Activated naive CD8-positive, alpha-beta T cell treated with anti-CD3 and anti-CD28 coated beads, Interleukin-2, amount 50 U/mL, for 16 hours (primary cell): ENCODE results near the gene PRSS27.
"Not testable (repeated sequence)": the region's sequence is repeated elsewhere in the genome, so short reads cannot be mapped to it uniquely, and the experiment has no call there.

Experiments used
- DNase-seq: peaks from one replicate; pipeline ENCODE4 v3.0.0-alpha.2; 2020; ENCODE audit warnings: low read depth, low spot score

PRSS27 gene

GRCh38 chr16:2673066-2673999 lies 46.7 kb downstream of the PRSS27 start:
- peak; percentile 90 for DNase-seq

- DNase-seq, result no peak
Observed at GRCh38 chr16:2671741-2672140, 48.3 kb downstream of the PRSS27 start.

- DNase-seq, result not testable (repeated sequence)
Observed at GRCh38 chr16:2671193-2671592, 48.8 kb downstream of the PRSS27 start.

GRCh38 chr16:2670017-2670416 lies 50.0 kb downstream of the PRSS27 start:
- DNase-seq, result peak; percentile 13

GRCh38 chr16:2669587-2669986 lies 50.4 kb downstream of the PRSS27 start:
- not testable (repeated sequence) for DNase-seq

GRCh38 chr16:2666671-2667070 lies 53.4 kb downstream of the PRSS27 start:
- DNase-seq, result not testable (repeated sequence)

GRCh38 chr16:2664574-2664982 lies 55.4 kb downstream of the PRSS27 start:
- DNase-seq, result no peak

- no peak for DNase-seq
Observed at GRCh38 chr16:2663553-2664546, 56.2 kb downstream of the PRSS27 start.
